Hematopoietic multipotent progenitor cell treated with erythropoietin and hydrocortisone succinate and interleukin-3 and kit ligand, for 8 days (in vitro differentiated cells): ENCODE results near the gene FLRT1.

Experiments
- DNase-seq: peaks from one replicate; pipeline ENCODE4 v3.0.0-alpha.2; 2015

Gene FLRT1

GRCh38 chr11:64035576-64035975 lies at the start of gene FLRT1:
Gene FLRT1 (plus strand): TSS chr11:64035931. CDS start chr11:64116268, 80,337 bp downstream.
- no peak for DNase-seq

- DNase-seq: peak; percentile 90
These were observed 49.4 kb upstream of the FLRT1 start, which contains the start of gene OTUB1 for GRCh38 chr11:63986156-63986931. Gene OTUB1 (plus strand): TSS chr11:63986438. CDS start chr11:63986457, 19 bp downstream.

GRCh38 chr11:63986932-63987513 lies 48.7 kb upstream of the FLRT1 start:
- DNase-seq: no peak

- no peak for DNase-seq
These were observed 44.2 kb upstream of the FLRT1 start for GRCh38 chr11:63991558-63991957.

- DNase-seq: no peak
These were observed 42.6 kb upstream of the FLRT1 start for GRCh38 chr11:63993100-63993499.

GRCh38 chr11:63993993-63994392 lies 41.7 kb upstream of the FLRT1 start:
- no peak for DNase-seq

- no peak for DNase-seq
These were observed 39.2 kb upstream of the FLRT1 start for GRCh38 chr11:63996512-63996911.

- no peak for DNase-seq
These were observed 38.5 kb upstream of the FLRT1 start for GRCh38 chr11:63997104-63997700.

- DNase-seq: no peak
These were observed 37.9 kb upstream of the FLRT1 start for GRCh38 chr11:63997801-63998337.

GRCh38 chr11:63998558-63999348 lies 37.0 kb upstream of the FLRT1 start:
- peak; percentile 17 for DNase-seq

- peak; percentile 73 for DNase-seq
These were observed 36.2 kb upstream of the FLRT1 start for GRCh38 chr11:63999349-64000025.

GRCh38 chr11:64000026-64000739 lies 35.5 kb upstream of the FLRT1 start:
- DNase-seq: peak; percentile 69

- DNase-seq: no peak
These were observed 34.8 kb upstream of the FLRT1 start for GRCh38 chr11:64000740-64001483.

GRCh38 chr11:64001484-64002420 lies 34.0 kb upstream of the FLRT1 start:
- no peak for DNase-seq

- no peak for DNase-seq
These were observed 31.7 kb upstream of the FLRT1 start for GRCh38 chr11:64003807-64004589.

GRCh38 chr11:64004590-64004984 lies 31.1 kb upstream of the FLRT1 start:
- DNase-seq: no peak

GRCh38 chr11:64005691-64006090 lies 30.0 kb upstream of the FLRT1 start:
- no peak for DNase-seq

GRCh38 chr11:64006398-64006797 lies 29.3 kb upstream of the FLRT1 start:
- DNase-seq: no peak

- no peak for DNase-seq
These were observed 28.5 kb upstream of the FLRT1 start for GRCh38 chr11:64007160-64007628.
